WTC11 (cell line): Measurements from ENCODE around the gene PHLDB1.

Source experiments
- CREB1 ChIP-seq: sonication (generic); formaldehyde crosslinking; IDR thresholded peaks from 2 replicates; pipeline ENCODE4 v1.8.0; 2023; ENCODE audit warnings: mild to moderate bottlenecking, missing genetic modification reagents
- CTCF ChIP-seq: fragments of 200-600 bp; IDR thresholded peaks from 2 replicates; pipeline ENCODE4 v1.8.0; 2022; ENCODE audit warnings: antibody characterized with exemption
- E2F4 ChIP-seq: sonication (generic); formaldehyde crosslinking; IDR thresholded peaks from 2 replicates; pipeline ENCODE4 v1.8.1; 2022; ENCODE audit warnings: low read depth, mild to moderate bottlenecking, moderate library complexity, missing genetic modification reagents, borderline replicate concordance
- FOXK1 ChIP-seq: sonication (generic); formaldehyde crosslinking; IDR thresholded peaks from 2 replicates; pipeline ENCODE4 v1.8.0; 2022; ENCODE audit warnings: mild to moderate bottlenecking, moderate library complexity, missing genetic modification reagents
- JUN ChIP-seq: sonication (generic); formaldehyde crosslinking; IDR thresholded peaks from 2 replicates; pipeline ENCODE4 v1.8.0; 2023; ENCODE audit warnings: mild to moderate bottlenecking, missing genetic modification reagents
- MAX ChIP-seq: sonication (generic); formaldehyde crosslinking; IDR thresholded peaks from 2 replicates; pipeline ENCODE4 v1.8.0; 2022; ENCODE audit warnings: mild to moderate bottlenecking, missing genetic modification reagents
- USF2 ChIP-seq: sonication (generic); formaldehyde crosslinking; IDR thresholded peaks from 2 replicates; pipeline ENCODE4 v1.8.1; 2023; ENCODE audit warnings: mild to moderate bottlenecking, missing genetic modification reagents, moderate library complexity
- ZSCAN18 ChIP-seq: fragments of 250-450 bp; sonication (Bioruptor Pico); IDR thresholded peaks from 2 replicates; pipeline ENCODE4 v2.1.2; 2022; ENCODE audit warnings: mild to moderate bottlenecking, moderate library complexity

GRCh38 chr11:118699506-118700220 is 92.2 kb downstream of the PHLDB1 start:
- TF ChIP-seq ZSCAN18 (no peak), CTCF (no peak), USF2 (CRISPR knock-in tag) (no peak), MAX (CRISPR knock-in tag) (no peak), CREB1 (CRISPR knock-in tag) (no peak), FOXK1 (CRISPR knock-in tag) (no peak), E2F4 (no peak), JUN (CRISPR knock-in tag) (no peak)
